ENCODE measurements around the gene PTPRT.

GRCh38 chr20:42721923-42722322, 467.8 kb downstream of the PTPRT start:
- TF ChIP-seq, protein P1, sequence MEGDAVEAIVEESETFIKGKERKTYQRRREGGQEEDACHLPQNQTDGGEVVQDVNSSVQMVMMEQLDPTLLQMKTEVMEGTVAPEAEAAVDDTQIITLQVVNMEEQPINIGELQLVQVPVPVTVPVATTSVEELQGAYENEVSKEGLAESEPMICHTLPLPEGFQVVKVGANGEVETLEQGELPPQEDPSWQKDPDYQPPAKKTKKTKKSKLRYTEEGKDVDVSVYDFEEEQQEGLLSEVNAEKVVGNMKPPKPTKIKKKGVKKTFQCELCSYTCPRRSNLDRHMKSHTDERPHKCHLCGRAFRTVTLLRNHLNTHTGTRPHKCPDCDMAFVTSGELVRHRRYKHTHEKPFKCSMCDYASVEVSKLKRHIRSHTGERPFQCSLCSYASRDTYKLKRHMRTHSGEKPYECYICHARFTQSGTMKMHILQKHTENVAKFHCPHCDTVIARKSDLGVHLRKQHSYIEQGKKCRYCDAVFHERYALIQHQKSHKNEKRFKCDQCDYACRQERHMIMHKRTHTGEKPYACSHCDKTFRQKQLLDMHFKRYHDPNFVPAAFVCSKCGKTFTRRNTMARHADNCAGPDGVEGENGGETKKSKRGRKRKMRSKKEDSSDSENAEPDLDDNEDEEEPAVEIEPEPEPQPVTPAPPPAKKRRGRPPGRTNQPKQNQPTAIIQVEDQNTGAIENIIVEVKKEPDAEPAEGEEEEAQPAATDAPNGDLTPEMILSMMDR (IDR thresholded peaks at IDR 0.05), result no peak
- TF ChIP-seq POLR2A (IDR thresholded peaks at IDR 0.05) (no peak), POLR2AphosphoS5 (IDR thresholded peaks at IDR 0.05) (no peak)

All from gastroesophageal sphincter (tissue), 3 donors.